HG03354 (cell line): ENCODE results near the gene FILIP1L.
"Not testable (repeated sequence)": the region's sequence is repeated elsewhere in the genome, so short reads cannot be mapped to it uniquely, and the experiment has no call there.

ENCODE experiments used
- ATAC-seq: cut with Tn5 transposase; IDR thresholded peaks from one replicate; pipeline ENCODE4 v1.9.1; 2021; ENCODE audit warnings: mild to moderate bottlenecking; ENCODE audit not compliant: unreplicated experiment, poor library complexity, severe bottlenecking

Gene FILIP1L

DNA sequence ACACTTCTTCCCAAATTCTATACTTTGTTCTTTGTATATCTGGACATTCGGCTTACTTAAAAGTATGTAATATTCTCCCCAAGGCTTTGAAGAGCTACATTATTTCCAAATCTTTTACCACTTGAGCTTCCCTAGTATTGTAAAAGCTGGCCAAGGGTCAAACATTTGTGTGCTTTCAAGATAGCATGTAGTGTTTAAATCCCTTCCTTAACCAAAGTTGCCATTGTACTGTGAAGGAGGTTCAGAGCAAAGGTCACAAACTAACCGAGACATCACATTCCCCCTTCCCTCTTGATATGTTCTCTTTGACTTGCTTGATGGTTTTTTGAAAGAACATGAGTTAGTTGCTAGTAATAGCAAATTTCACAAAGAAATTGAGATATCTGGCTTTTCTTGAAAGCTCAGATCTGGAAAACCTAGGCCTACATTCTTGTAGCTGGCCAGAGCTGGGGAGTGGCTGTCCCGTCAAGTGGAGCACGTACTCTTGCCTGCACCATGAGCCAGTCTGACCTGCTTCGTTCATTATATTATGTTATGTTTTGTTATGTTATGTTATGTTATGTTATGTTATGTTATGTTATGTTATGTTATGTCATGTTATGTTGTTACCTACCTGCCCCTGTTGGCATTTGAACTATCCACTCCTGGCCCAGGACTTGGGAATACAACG lies 60.2 kb downstream of the FILIP1L start:
- ATAC-seq, result no peak

DNA sequence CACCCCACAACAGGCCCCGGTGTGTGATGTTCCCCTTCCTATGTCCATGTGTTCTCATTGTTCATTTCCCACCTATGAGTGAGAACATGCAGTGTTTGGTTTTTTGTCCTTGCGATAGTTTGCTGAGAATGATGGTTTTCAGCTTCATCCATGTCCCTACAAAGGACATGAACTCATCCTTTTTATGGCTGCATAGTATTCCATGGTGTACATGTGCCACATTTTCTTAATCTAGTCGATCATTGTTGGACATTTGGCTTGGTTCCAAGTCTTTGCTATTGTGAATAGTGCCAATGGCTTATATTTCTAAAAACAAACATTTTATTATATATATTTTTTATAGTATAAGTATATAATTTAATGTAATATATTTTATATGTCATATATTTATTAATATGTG lies 62.8 kb downstream of the FILIP1L start:
- not testable (repeated sequence) for ATAC-seq

DNA sequence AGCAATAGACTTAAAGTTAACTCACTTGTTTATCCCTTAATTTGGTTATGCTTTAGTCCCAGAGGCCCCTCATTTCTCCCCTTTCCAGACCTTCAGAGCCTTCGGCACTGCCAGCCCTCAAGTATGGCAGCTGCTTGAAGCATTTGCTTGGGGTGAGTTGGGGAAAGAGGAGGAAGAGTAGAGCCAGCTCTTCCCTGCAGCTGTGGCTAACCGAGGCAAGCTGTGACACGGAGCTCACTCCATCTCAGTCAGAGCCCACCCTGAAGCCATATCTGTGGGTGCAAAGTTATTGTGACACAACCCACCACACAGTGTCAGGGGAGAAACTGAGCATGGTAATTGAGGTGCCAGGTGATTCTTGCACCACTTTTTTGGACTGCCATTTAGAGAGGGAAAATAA lies 66.1 kb downstream of the FILIP1L start:
- no peak for ATAC-seq

DNA sequence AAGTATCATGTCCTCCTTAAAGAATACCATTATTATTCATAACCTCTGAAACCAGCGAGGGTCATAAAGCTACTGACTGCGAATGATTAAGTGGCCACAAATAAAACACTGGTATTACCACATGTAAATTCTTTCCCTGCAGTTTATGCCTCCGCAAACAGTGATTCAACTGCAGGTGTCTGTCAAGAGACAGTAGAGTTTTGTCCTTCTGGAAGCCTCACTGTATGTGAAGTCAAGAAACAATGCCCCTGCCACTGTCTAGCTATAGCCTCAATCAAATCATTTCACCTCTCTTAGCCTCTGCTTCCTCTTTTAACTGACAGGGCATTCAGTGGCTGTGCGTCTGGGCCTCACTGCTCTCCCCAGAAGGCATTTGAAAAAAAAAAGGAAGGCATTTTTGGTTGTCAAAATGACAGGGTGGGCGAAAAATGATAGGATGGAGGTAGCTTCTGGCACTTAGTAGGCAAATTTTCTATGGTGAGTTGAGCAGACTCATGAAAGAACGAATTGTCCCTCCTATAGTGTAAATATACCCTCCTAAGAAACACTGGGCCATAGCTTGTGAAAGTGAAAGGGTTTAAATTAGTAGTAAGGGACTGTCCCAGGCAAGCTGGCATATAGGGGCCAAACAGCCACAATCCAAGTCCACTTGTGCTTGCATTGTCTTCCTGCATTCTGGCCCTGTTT lies 66.7 kb downstream of the FILIP1L start:
- ATAC-seq, result peak; percentile 87

DNA sequence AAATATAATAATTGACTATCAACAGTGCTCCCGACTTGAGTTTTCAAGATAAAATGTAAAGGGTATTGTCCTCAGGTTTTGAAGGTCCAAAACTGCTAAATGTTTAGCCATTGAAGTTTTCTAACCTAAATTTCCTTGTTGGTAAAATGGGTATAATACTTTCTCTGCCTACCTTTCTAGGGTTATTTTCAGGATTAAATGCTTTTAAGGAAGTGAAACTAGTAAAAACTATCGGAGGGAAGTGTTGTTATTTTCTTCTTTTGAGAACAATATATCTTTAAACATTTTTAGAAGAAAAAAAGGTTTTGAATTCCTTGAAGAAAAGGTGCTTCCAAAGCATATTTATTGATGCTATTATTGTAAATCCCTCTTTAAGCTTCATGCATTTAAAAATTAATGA lies 67.3 kb downstream of the FILIP1L start:
- no peak for ATAC-seq

DNA sequence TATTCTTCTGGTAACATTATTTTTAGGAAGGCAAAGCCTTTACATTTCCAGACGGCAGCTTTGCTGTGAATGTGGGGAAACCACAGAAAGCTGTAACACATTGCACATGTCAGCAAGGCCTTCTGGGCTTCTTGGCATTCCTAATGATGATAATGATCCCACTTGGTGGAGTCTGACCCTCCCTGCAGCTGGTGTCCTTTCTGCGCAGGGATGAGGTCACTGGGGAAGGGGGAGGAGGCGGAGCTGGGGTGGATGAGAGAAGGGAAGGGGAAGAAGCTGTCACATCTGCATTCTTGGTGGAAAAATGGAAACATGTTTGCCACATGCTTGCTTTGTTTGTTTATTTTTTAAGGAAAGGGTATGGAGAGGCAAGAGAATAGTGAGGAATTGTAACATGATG lies 68.6 kb downstream of the FILIP1L start:
- ATAC-seq, result no peak

DNA sequence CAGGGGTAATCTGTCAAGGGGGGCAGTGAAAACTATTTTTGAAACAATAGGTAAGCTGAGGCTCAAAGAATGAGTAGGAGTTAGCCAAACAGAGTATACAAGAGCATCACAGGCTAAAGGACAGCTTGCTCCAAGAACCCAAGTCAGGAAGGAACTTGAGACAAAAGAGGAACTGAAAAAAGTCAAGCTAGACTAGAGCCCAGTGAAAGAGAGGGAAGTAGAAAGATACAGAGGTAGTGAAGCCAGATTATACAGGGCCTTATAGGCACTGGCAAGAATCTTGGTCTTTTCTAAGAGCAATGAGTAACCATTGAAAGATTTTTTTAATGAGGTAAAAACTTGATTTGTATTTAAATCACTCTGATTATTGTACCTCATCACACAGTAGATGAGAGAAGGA lies 69.9 kb downstream of the FILIP1L start:
- peak; percentile 76 for ATAC-seq

DNA sequence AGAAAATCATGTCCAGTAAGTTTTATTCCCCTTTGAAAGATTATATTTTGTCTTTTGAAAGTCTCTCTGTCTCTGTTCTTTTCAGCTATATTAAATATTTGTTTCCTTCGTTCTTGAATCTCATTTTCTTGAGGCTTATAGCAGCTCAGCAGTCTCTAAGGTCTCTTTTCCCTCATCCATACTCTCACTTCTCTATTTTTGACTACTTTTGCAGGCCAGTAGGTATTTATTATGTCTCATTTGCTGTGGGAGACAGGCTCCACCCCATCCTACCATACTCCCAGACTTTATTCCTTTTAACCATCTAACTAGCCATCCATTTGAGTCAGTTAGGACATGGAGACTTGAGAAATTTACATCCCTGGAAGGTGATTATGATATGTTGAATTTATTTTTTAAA lies 71.0 kb downstream of the FILIP1L start:
- no peak for ATAC-seq

DNA sequence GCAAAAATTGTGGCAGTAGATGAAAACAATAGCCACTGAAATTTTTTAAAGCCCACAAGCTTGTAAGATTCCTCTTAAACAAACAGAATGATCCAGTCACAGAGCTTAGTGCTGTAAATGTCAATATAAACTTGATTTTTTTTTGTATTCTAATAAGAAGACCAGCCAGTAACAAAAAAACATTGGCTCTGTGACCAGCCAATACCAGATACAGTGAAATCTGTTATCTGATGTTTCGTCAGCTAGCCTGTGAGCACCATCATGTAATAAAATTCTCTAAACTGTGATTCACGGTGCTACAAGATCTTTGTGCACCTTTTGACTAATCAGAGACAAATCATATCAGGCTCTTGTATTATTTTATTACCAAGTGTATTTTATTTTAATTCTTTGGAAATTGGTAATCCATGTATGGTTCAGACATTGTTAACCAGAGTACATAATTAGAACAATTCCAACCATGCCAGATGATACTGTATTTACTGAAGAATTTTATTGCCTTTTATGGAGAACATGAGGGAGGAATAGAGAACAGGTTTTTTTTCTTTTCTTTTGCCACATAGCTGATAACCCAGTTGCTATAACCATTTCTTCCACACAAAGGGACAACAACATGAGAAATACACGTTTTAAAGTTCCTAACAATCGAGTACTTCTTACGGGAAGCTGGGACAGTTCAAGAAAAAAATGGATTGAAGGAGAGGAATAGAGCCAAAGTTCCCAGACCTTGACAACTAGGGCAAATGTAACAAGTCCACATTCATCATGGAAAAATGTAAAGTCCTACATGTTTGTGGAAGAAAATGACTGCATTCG lies 71.9 kb downstream of the FILIP1L start:
- ATAC-seq, result no peak

DNA sequence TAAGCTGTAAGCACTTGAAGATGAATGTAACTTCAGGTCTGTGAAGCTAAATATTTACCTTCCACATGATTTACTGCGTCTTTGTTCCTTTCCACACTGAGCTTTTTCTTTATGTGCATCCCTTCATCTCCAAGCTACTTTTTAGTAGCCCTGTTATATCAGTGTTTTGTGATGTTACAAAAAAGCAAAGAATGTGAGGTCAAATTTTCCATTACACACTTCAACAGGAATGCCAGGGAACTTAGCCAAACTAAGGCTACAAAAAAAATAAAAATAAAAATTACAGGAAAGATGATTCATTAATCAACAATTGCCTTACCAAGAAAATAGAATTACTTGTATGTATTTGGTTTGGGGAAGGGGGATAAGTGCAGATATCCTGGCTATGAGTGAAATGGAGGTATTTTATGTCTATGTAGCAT lies 73.0 kb downstream of the FILIP1L start:
- no peak for ATAC-seq

DNA sequence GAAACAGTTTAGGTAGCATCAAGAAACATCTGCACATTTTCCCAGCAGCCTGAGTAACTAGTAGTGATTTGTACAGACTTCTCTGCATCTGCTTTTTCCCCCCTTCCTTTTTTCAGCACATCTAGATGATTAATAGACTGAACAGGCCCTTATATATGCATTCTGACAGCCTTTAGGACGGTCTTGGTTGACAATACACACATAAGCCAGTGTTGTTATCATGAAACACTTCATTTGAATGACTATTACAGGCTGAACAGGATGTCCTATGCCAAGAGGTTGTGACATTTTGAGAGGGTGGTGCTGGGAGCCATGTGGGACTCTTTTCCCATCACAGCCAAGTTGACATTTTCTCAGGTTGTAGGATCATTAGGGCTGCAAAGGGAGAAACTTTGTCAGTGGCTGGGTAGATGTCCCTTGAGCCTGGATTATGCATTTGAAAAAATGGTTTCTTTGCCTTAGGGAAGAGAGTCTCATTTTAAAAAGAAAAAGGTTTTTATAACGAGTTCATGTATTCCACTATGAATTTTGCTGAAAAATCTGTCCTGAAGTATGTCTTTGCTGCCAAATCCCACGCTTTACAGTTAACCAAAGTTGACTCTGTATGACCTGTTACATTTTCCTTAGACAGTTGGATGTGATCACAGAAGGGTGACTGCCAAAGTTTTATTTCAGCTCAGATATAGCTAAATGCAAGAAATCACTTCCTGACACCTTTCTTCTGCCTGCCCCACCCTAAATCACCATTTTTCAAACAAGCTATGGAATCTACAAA lies 73.7 kb downstream of the FILIP1L start:
- no peak for ATAC-seq

DNA sequence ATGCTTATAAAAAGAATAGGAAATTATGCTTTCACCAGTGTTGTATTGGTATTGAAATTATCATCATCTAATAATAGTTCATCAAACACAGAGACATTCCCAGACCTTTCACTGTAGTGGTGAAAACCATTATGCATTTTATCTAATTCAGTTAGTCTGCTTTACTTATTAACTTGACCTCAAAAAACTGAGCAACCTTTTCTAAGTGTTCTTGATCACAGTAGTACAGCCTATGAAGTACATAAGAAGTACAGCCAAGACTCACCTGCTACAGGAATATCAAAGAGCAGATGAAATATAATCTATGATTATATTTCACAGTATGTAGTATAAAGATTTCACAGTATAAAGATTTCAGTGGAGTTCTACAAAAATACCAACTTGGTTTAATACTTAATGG lies 75.2 kb downstream of the FILIP1L start:
- no peak for ATAC-seq

DNA sequence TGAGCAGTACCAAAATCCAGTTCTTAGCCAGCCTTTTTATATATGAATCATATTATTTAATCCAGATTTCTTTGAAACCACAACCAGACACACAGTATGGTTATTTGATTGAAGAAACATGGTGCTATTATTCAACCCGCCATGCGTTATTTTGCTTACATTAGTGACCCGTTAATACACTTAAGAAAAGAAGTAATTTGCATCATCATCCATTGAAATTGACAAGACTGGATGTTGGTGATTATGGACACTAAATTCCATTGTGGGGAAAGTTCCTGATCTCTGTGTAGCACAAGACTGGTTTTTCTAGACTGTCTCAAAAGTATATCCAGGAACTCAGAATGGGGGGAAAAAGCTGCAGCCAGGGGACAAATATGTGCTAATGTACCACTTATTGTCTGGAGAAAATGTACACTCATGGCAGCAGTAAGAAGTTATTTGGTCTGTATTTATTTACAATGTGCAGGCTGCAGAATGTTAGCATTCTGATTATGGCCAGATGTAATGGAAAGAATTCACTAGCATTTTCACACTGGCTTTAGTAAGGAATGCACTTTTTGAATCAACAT lies 80.3 kb downstream of the FILIP1L start:
- ATAC-seq, result no peak

DNA sequence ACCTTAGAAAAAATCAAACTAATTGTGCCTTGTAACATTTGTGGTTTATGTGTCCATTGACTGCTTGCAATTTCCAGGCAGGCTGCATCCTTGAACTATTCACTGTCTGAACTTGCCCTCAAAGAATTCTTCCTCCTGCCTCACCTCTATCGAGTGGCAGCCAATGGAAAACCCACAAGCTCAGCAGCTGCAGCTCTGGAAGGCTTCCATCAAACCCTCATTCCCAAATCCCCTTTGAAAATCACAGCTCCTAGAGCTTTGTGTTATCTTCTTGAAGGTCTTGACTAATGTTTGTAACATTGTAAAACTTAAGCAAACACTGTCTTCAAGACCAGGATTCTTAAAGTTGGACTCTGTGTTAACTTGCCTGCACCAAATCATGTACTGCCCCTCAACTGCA lies 81.1 kb downstream of the FILIP1L start:
- no peak for ATAC-seq

DNA sequence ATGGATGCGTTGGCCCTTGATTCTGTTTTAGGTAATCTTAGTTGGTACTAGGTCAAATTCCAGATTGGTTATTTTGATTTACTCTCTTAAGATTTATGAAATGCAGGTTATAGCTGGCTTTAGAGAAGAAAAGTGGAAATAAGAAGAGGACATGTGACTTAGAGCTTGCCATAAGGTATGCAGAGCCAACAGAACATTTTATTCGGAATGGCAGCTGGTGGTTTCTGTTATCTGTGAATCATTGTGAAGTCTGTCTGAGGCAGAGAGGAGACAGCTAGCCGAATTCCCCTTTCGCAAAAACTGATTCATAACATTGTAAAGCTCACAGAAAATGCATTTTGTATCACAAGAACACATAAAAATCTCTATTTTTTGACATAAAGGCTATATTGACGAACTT lies 82.1 kb downstream of the FILIP1L start:
- ATAC-seq, result no peak

DNA sequence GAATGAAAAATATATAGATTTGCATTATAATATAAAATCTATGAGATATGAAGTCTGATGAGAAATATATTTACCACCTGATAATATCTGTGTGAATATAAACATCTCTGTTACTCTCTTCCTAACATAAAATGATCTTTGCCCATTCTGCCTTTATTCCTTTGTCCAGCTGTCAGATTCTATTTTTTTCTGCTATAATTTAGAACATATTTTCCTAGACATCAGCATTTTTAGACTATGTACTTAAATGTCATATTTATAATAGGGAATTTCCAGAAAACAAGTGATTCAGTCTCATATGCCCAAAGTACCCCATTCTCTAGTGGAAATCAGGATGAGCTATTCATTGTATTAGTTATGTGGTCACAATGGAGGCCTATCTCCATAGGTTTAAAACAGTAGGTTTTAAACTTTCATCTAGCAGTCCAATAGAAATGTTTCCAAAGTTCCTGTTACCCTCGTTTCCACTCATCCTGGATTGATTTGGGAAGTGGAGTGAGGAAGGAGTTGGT lies 83.3 kb downstream of the FILIP1L start:
- no peak for ATAC-seq

DNA sequence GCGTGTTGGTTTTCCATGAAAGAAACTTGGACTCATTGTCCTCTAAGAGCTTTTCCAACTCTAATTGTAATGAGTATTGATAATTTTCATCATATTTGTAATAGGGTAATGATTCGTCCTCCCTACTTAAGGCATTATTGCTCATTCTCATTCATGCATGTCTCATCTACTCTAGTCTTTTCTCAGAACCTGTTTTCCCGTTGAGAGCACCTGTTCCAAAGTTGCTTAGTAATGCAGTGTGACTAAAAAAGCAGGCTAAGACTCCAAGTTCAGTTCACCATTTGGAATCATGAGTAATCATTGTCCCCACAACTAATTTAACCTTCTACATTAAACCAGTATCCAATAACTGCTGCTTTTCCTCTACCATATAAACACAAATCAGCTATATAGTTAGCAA lies 84.0 kb downstream of the FILIP1L start:
- ATAC-seq, result no peak

DNA sequence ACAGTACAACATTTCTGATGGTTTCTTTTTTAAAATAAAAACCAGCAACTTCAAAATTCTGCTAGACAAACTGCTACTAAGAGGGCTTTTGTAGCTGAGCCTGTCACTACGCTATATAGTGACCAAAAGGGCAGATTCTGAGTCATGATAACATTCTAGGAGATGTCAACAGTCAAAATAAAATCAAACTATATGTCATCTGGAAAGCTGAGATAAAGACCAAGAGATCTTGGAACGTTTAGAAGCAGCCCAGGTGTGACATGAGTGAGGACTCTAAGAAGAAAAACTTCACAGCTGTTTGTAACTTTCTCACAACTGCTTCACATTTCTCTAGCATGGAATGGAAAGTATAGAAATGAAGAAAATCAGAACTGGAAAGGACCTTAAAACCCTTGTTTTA lies 84.6 kb downstream of the FILIP1L start:
- ATAC-seq, result no peak

DNA sequence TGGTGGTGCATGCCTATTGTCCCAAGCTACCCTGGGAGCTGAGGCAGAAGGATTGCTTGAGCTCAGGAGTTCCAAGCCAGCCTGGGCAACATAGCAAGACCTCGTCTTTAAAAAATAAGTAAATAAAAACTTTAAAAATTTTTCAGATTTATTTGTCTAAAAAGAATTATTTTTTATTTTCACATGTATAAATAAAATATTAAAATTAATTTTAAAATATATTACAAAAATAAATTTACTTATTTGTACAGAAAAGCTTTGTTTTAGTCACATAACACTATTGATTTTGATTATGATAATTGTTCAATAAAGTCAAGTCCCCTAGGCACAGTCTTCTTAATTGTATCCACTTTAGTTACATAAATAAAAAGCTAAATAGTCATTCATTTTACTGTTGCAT lies 85.2 kb downstream of the FILIP1L start:
- no peak for ATAC-seq

DNA sequence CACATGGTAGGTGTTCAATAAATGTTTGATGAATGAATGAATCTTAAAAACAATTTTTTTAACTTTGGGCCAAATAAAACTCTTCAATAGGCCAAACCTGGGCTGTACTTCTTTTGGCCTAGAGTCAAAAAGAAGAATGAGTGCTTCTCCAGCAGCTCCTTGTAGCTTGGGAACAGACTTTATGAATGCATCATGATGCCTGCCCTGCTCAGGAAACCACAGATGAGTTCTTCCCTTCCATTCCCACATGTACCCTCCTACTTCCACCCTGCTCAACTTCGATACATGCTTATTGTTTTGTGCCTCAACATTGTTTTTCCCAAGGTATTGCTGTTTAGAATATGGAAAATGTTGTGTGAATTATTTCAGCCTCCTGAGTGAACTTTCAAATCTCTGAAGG lies 87.0 kb downstream of the FILIP1L start:
- ATAC-seq, result no peak
